Gastroesophageal sphincter (tissue), 4 donors: ENCODE data around the gene SIN3A. TPM values are rescaled to one million over a fixed set of nuclear protein-coding genes. Genes with fewer than 3 reads are reported as not detected.
A peak's percentile ranks its signal among the peaks of the same experiment; 100 is the strongest.

Source experiments
- ATAC-seq: fragments of 150-250 bp; one replicate; pipeline ENCODE4 v1.9.1; 2016; ENCODE audit warnings: mild to moderate bottlenecking, moderate library complexity
- H3K27ac ChIP-seq, 4 donors: fragments of 200-600 bp; sonication (generic) in 3 of 4; 1 replicate in 3 of 4; 2 replicates in 1 of 4; pipeline ENCODE4 v1.5.1; 2016 to 2019
- H3K27me3 ChIP-seq: fragments of 200-600 bp; sonication (generic); one replicate; pipeline ENCODE4 v1.5.1; 2019
- H3K36me3 ChIP-seq, 2 donors: fragments of 200-600 bp; sonication (generic); one replicate each; pipeline ENCODE4 v1.5.1; 2019; ENCODE audit warnings: control low read depth in 1 of 2
- H3K4me1 ChIP-seq, 3 donors: fragments of 200-600 bp; sonication (generic); 1 replicate in 2 of 3; 2 replicates in 1 of 3; pipeline ENCODE4 v1.5.1; 2016 to 2019; ENCODE audit warnings: control low read depth in 2 of 3
- H3K4me3 ChIP-seq, 2 donors: fragments of 200-600 bp; sonication (generic); one replicate each; pipeline ENCODE4 v1.5.1; 2019; ENCODE audit warnings: mild to moderate bottlenecking in 1 of 2, moderate library complexity in 1 of 2
- H3K9me3 ChIP-seq, 3 donors: fragments of 200-600 bp; sonication (generic); one replicate each; pipeline ENCODE4 v1.5.1; 2017 to 2019; ENCODE audit warnings: control low read depth in 2 of 3
- CTCF ChIP-seq, 4 experiments: fragments of 200-600 bp in 2 of 4; fragments of 450-650 bp in 2 of 4; sonication (generic) in 1 of 4; IDR thresholded peaks; one replicate each; pipeline ENCODE4 v1.5.1; 2017 to 2019; ENCODE audit warnings: antibody characterized with exemption in 4 of 4, mild to moderate bottlenecking in 2 of 4, moderate library complexity in 2 of 4
- EP300 ChIP-seq: sonication (generic); formaldehyde crosslinking; IDR thresholded peaks from one replicate; pipeline ENCODE4 v1.6.1; 2017; ENCODE audit warnings: antibody characterized with exemption, mild to moderate bottlenecking
- POLR2A ChIP-seq, 2 donors: fragments of 450-650 bp; IDR thresholded peaks; one replicate each; pipeline ENCODE4 v1.6.1; 2017; ENCODE audit warnings: antibody characterized with exemption in 2 of 2, mild to moderate bottlenecking in 2 of 2, moderate library complexity in 1 of 2
- POLR2AphosphoS5 ChIP-seq: sonication (generic); formaldehyde crosslinking; IDR thresholded peaks from one replicate; pipeline ENCODE4 v1.6.1; 2017; ENCODE audit warnings: antibody characterized with exemption
- WGBS, 2 donors: methylation state at CpG; one replicate each; pipeline ENCODE4 v1.1.5; 2018; ENCODE audit warnings: low coverage in 1 of 2; 5-methylcytosine and 5-hydroxymethylcytosine counted together
- total RNA-seq, 4 donors: library from RNA; depleted of rRNA; stranded (reverse); fragments of >200 nt; gene quantifications; one replicate each; pipeline ENCODE4 v1.1.0, GENCODE V29; 2016

SIN3A gene
- total RNA-seq, 4 donors from 2014 or later, result 31.7 to 54.8 (median 35.8) TPM

GRCh38 chr15:75453703-75454470, 2.4 kb upstream of the SIN3A start:
- peaks cover 2 to 39% (median 17%) of the 10 kb centered on the region in 3 donors for H3K4me1 ChIP-seq
- TF ChIP-seq EP300 (no peak), POLR2A (IDR thresholded peaks at IDR 0.05) (peak; percentile 33 to 58), POLR2AphosphoS5 (peak; percentile 91), CTCF (IDR thresholded peaks at IDR 0.05) (no peak)
- H3K27me3 ChIP-seq, result no peaks in the 10 kb centered on the region
- no peaks in the 10 kb centered on the region for H3K36me3 ChIP-seq
- 0% methylated on average over 10 of the region's 57 CpGs; no CpG with 5 or more reads in 1 of the 2 donors for WGBS, 2 donors
- no peaks in the 10 kb centered on the region for H3K9me3 ChIP-seq
- peak; percentile 58 for ATAC-seq
- peak overlapping the region; percentile 88 to 90 for H3K4me3 ChIP-seq
- peak overlapping the region; percentile 94 to 100 (median 100) for H3K27ac ChIP-seq

- H3K4me1 ChIP-seq, result peaks cover 2 to 46% (median 17%) of the 10 kb centered on the region in 3 donors
- peak overlapping the region; percentile 39 to 88 for H3K4me3 ChIP-seq
- WGBS, 2 donors, result 0 to 3% methylated on average over 6 of the region's 38 CpGs
- no peaks in the 10 kb centered on the region for H3K27me3 ChIP-seq
- TF ChIP-seq EP300 (no peak), POLR2A (IDR thresholded peaks at IDR 0.05) (no peak), CTCF (IDR thresholded peaks at IDR 0.05) (peak in 1 of 4 experiments; percentile 16), POLR2AphosphoS5 (no peak)
- no peaks in the 10 kb centered on the region for H3K36me3 ChIP-seq
- peak overlapping the region; percentile 94 to 100 (median 100) for H3K27ac ChIP-seq
- H3K9me3 ChIP-seq, result no peaks in the 10 kb centered on the region
- ATAC-seq, result no peak
Measured at GRCh38 chr15:75452865-75453702, 1.6 kb upstream of the SIN3A start.

- 0% methylated on average over 9 to 14 of the region's 16 CpGs for WGBS, 2 donors
- Histone ChIP-seq H3K27ac (peak overlapping the region; percentile 94 to 100 (median 100)), H3K4me3 (peak overlapping the region; percentile 39 to 88), H3K27me3 (no peaks in the 10 kb centered on the region), H3K9me3 (no peaks in the 10 kb centered on the region), H3K4me1 (peaks cover 2 to 52% (median 17%) of the 10 kb centered on the region in 3 donors), H3K36me3 (peaks cover 0 to 4% of the 10 kb centered on the region in 2 donors)
- TF ChIP-seq EP300 (no peak), POLR2AphosphoS5 (no peak), CTCF (IDR thresholded peaks at IDR 0.05) (peak in 1 of 4 experiments; percentile 2), POLR2A (IDR thresholded peaks at IDR 0.05) (peak; percentile 14 to 41)
- ATAC-seq, result peak; percentile 14
Measured at GRCh38 chr15:75452364-75452864, 924 bp upstream of the SIN3A start.

- Histone ChIP-seq H3K4me3 (peak overlapping the region; percentile 76 to 88), H3K27me3 (no peaks in the 10 kb centered on the region), H3K36me3 (peaks cover 0 to 13% of the 10 kb centered on the region in 2 donors), H3K27ac (peak overlapping the region; percentile 92 to 100 (median 100)), H3K4me1 (peaks cover 2 to 58% (median 13%) of the 10 kb centered on the region in 3 donors), H3K9me3 (no peaks in the 10 kb centered on the region)
- peak; percentile 19 to 41 for TF ChIP-seq POLR2A (IDR thresholded peaks at IDR 0.05)
- no peak for TF ChIP-seq POLR2AphosphoS5
- no CpG with 5 or more reads among the region's 45 CpGs for WGBS, 2 donors
- no peak for ATAC-seq
Measured at GRCh38 chr15:75451202-75451673, 252 bp downstream of the SIN3A start.
